A549 (cell line): ENCODE measurements around the gene TRIM38.

Experiments used
- CEBPB ChIP-seq, 2 experiments: fragments of >200 bp in 1 of 2; sonication (Bioruptor Twin) in 1 of 2; formaldehyde crosslinking in 1 of 2; IDR thresholded peaks; 2 replicates each; pipeline ENCODE4 v1.6.1; 2012 to 2016
- FOXS1 ChIP-seq: fragments of 250-450 bp; sonication (Bioruptor Pico); IDR thresholded peaks from 2 replicates; pipeline ENCODE4 v1.5.0; 2020; ENCODE audit warnings: mild to moderate bottlenecking, moderate library complexity
- JUN ChIP-seq, 2 experiments: fragments of >200 bp; sonication (Bioruptor Twin); formaldehyde crosslinking; IDR thresholded peaks; 2 replicates in 1 of 2; 3 replicates in 1 of 2; pipeline ENCODE4 v1.6.1; 2016 to 2017
- NFE2L2 ChIP-seq: fragments of 150-350 bp; conservative IDR thresholded peaks from 2 replicates; pipeline ENCODE4 v1.6.1; 2014; ENCODE audit warnings: low read length
- PHF8 ChIP-seq: fragments of 200-600 bp; sonication (generic); IDR thresholded peaks from 2 replicates; pipeline ENCODE4 v1.6.1; 2016; ENCODE audit warnings: low read depth, mild to moderate bottlenecking, antibody characterized with exemption, moderate library complexity, borderline replicate concordance
- POLR2AphosphoS2 ChIP-seq: conservative IDR thresholded peaks from 2 replicates; pipeline ENCODE4 v1.6.1; 2012; ENCODE audit warnings: low read length, improper control_type of control experiment, inconsistent platforms
- RCOR1 ChIP-seq: fragments of 150-350 bp; IDR thresholded peaks from 2 replicates; pipeline ENCODE4 v1.6.1; 2014; ENCODE audit warnings: antibody characterized with exemption, low read length, low read depth
- SMC3 ChIP-seq: fragments of >200 bp; sonication (Bioruptor Twin); formaldehyde crosslinking; IDR thresholded peaks from 3 replicates; pipeline ENCODE4 v1.6.1; 2018; ENCODE audit warnings: inconsistent platforms
- TP53 ChIP-seq: fragments of 250-450 bp; sonication (Bioruptor Pico); IDR thresholded peaks from 2 replicates; pipeline ENCODE4 v1.5.0; 2021; ENCODE audit warnings: mild to moderate bottlenecking, moderate library complexity
- TF ChIP-seq, protein P1 (sequence below): fragments of >200 bp; sonication (Bioruptor Twin); formaldehyde crosslinking; IDR thresholded peaks from 3 replicates; pipeline ENCODE4 v1.5.1; 2016
- TF ChIP-seq, protein P2 (sequence below): IDR thresholded peaks from 2 replicates; pipeline ENCODE4 v1.6.1; 2012
- TF ChIP-seq, protein P3 (sequence below): IDR thresholded peaks from 2 replicates; pipeline ENCODE4 v1.6.1; 2012

DNA sequence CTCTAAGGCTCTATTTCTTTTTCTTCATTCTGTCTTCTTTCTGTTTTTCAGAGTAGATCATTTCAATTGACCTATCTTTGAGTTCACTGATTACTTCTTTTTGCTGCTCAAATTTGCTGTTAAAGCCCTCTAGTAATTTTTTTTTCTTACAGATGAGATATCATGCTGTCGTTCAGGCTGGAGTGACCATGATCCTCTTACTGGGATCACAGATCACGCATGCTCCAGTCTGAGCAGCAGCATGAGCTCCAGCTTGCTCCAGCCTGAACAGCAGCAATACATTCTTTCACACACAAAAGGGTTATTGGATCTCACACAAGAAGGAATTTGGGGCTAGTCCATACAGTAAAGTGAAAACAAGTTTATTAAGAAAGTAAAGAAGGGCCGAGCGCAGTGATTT is 12.3 kb upstream of the TRIM38 start:
- TF ChIP-seq CEBPB (IDR thresholded peaks at IDR 0.05) (no peak), SMC3 (no peak), POLR2AphosphoS2 (no peak), TP53 (CRISPR knock-in tag) (no peak), RCOR1 (no peak), JUN (IDR thresholded peaks at IDR 0.05) (no peak), PHF8 (no peak), FOXS1 (no peak), NFE2L2 (no peak)
- TF ChIP-seq, protein P1, sequence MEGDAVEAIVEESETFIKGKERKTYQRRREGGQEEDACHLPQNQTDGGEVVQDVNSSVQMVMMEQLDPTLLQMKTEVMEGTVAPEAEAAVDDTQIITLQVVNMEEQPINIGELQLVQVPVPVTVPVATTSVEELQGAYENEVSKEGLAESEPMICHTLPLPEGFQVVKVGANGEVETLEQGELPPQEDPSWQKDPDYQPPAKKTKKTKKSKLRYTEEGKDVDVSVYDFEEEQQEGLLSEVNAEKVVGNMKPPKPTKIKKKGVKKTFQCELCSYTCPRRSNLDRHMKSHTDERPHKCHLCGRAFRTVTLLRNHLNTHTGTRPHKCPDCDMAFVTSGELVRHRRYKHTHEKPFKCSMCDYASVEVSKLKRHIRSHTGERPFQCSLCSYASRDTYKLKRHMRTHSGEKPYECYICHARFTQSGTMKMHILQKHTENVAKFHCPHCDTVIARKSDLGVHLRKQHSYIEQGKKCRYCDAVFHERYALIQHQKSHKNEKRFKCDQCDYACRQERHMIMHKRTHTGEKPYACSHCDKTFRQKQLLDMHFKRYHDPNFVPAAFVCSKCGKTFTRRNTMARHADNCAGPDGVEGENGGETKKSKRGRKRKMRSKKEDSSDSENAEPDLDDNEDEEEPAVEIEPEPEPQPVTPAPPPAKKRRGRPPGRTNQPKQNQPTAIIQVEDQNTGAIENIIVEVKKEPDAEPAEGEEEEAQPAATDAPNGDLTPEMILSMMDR, result no peak
- TF ChIP-seq, protein P2, sequence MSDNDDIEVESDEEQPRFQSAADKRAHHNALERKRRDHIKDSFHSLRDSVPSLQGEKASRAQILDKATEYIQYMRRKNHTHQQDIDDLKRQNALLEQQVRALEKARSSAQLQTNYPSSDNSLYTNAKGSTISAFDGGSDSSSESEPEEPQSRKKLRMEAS, result no peak
- TF ChIP-seq, protein P3, sequence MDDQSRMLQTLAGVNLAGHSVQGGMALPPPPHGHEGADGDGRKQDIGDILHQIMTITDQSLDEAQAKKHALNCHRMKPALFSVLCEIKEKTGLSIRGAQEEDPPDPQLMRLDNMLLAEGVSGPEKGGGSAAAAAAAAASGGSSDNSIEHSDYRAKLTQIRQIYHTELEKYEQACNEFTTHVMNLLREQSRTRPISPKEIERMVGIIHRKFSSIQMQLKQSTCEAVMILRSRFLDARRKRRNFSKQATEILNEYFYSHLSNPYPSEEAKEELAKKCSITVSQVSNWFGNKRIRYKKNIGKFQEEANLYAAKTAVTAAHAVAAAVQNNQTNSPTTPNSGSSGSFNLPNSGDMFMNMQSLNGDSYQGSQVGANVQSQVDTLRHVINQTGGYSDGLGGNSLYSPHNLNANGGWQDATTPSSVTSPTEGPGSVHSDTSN, result no peak
